K562 (cell line): ENCODE data around the gene SLC2A13. TPM values are rescaled to one million over a fixed set of nuclear protein-coding genes. Genes with fewer than 3 reads are reported as not detected.

Source experiments
- ATAC-seq: fragments of 200-7000 bp; cut with Tn5 transposase; 3 replicates; pipeline ENCODE4 v1.9.1; 2020; ENCODE audit warnings: moderate library complexity
- BruUV-seq: library from RNA; stranded (reverse); fragments of 400-500 nt; replicated peaks from 2 replicates; lab custom pipeline; 2021; lab: Mats Ljungman, UMichigan
- CTCF ChIA-PET: fragments of 300-600 bp; formaldehyde crosslinking; extraction: SDS; loops from one replicate; lab custom pipeline; 2021; ENCODE audit warnings: low intra/inter-chr PET ratio; lab: Yijun Ruan, JAX
- POLR2A ChIA-PET: fragments of 300-600, 350-650 bp; sonication (Branson Sonifier 250); formaldehyde crosslinking; extraction: SDS; loops from one replicate; lab custom pipeline; 2021; ENCODE audit warnings: antibody characterized with exemption, inconsistent platforms; lab: Yijun Ruan, JAX
- DNase-seq, 4 experiments: peaks; one replicate each; pipeline versions ENCODE4 v3.0.0 to v3.0.0-alpha.2; 2011 to 2018; ENCODE audit warnings: low spot score in 3 of 4, mixed read lengths in 3 of 4; ENCODE audit errors: extremely low read depth in 1 of 4
- FAIRE-seq: peaks from 2 replicates; lab custom pipeline; 2011; peaks lifted over from hg19 to GRCh38; lab: Jason Lieb, UNC
- H2AFZ ChIP-seq: 2 replicates; pipeline ENCODE4 v1.6.0; 2011; ENCODE audit warnings: low read depth, low read length, control low read depth, inconsistent platforms
- H3K27ac ChIP-seq: fragments of 200-600 bp; 3 replicates; pipeline ENCODE4 v1.8.0; 2011; ENCODE audit warnings: low read depth, mild to moderate bottlenecking, control low read depth, inconsistent platforms, low read length, moderate library complexity, mixed read lengths; ENCODE audit errors: extremely low read depth
- H3K27me3 ChIP-seq, 2 experiments: fragments of 300-600 bp in 1 of 2; 2 replicates in 1 of 2; 3 replicates in 1 of 2; pipeline versions ENCODE4 v1.6.0 to v1.8.0; 2011; ENCODE audit warnings: inconsistent platforms in 2 of 2, low read length in 2 of 2, mild to moderate bottlenecking in 1 of 2, mixed read lengths in 1 of 2, moderate library complexity in 1 of 2; ENCODE audit not compliant: control insufficient read depth in 2 of 2, insufficient read depth in 2 of 2
- H3K36me3 ChIP-seq: fragments of 300-600 bp; 3 replicates; pipeline ENCODE4 v1.8.0; 2011; ENCODE audit warnings: mild to moderate bottlenecking, low read length, inconsistent platforms; ENCODE audit not compliant: control insufficient read depth, insufficient read depth
- H3K4me1 ChIP-seq, 2 experiments: fragments of 200-600 bp in 1 of 2; replicated peaks in 1 of 2; 2 replicates in 1 of 2; 3 replicates in 1 of 2; pipeline versions ENCODE4 v1.5.1 to v1.8.0; 2011; ENCODE audit warnings: inconsistent platforms in 2 of 2, low read length in 2 of 2, mild to moderate bottlenecking in 1 of 2, mixed read lengths in 1 of 2, moderate library complexity in 1 of 2; ENCODE audit not compliant: control insufficient read depth in 2 of 2, insufficient read depth in 2 of 2
- H3K4me2 ChIP-seq: 2 replicates; pipeline ENCODE4 v1.6.1; 2011; ENCODE audit warnings: low read length, control low read depth, inconsistent platforms, mixed read lengths; ENCODE audit not compliant: insufficient read depth
- H3K4me3 ChIP-seq: fragments of 200-600 bp; sonication (generic), shearing (Covaris generic); 2 replicates; pipeline ENCODE4 v1.5.1; 2016; ENCODE audit warnings: control low read depth, inconsistent platforms
- H3K79me2 ChIP-seq: fragments of 200-600 bp; 3 replicates; pipeline ENCODE4 v1.8.0; 2011; ENCODE audit warnings: low read length, inconsistent platforms; ENCODE audit not compliant: control insufficient read depth, insufficient read depth
- H3K9ac ChIP-seq, 2 experiments: 2 replicates each; pipeline versions ENCODE4 v1.6.0 to v1.6.1; 2011; ENCODE audit warnings: low read depth in 2 of 2, low read length in 2 of 2, control low read depth in 1 of 2, inconsistent platforms in 1 of 2, mild to moderate bottlenecking in 1 of 2, mixed read lengths in 1 of 2; ENCODE audit not compliant: insufficient read depth in 1 of 2
- H3K9me1 ChIP-seq: one replicate; pipeline ENCODE4 v1.6.0; 2011; ENCODE audit warnings: inconsistent platforms, mild to moderate bottlenecking, low read length, moderate library complexity; ENCODE audit not compliant: control insufficient read depth, insufficient read depth
- H3K9me3 ChIP-seq: replicated peaks from 2 replicates; pipeline ENCODE4 v1.5.1; 2011; ENCODE audit warnings: low read depth, low read length, inconsistent platforms; ENCODE audit not compliant: control insufficient read depth, insufficient read depth
- H4K20me1 ChIP-seq: replicated peaks from 2 replicates; pipeline ENCODE4 v1.6.1; 2011; ENCODE audit warnings: low read length, inconsistent platforms, mixed read lengths; ENCODE audit not compliant: control insufficient read depth, insufficient read depth
- CBX3 ChIP-seq, 2 experiments: IDR thresholded peaks; 1 replicate in 1 of 2; 2 replicates in 1 of 2; pipeline ENCODE4 v1.6.1; 2012; ENCODE audit warnings: inconsistent platforms in 2 of 2, low read length in 2 of 2, borderline replicate concordance in 1 of 2, control low read depth in 1 of 2
- DIDO1 ChIP-seq: fragments of 450-650 bp; IDR thresholded peaks from 2 replicates; pipeline ENCODE4 v1.6.1; 2016; ENCODE audit warnings: low read depth, missing biosample characterization, missing genetic modification characterization
- FOXA3 ChIP-seq, 2 experiments: fragments of 450-650 bp in 1 of 2; sonication (generic) in 1 of 2; formaldehyde crosslinking; IDR thresholded peaks in 1 of 2; conservative IDR thresholded peaks in 1 of 2; 2 replicates each; pipeline versions ENCODE4 v1.4.0 to v1.8.0; 2020 to 2022; ENCODE audit warnings: mild to moderate bottlenecking in 2 of 2, missing genetic modification reagents in 1 of 2
- HMG20B ChIP-seq: fragments of 250-450 bp; sonication (Bioruptor Pico); IDR thresholded peaks from 2 replicates; pipeline ENCODE4 v1.5.0; 2021; ENCODE audit warnings: mild to moderate bottlenecking
- NCOA1 ChIP-seq: fragments of 450-650 bp; IDR thresholded peaks from 2 replicates; pipeline ENCODE4 v1.6.1; 2016; ENCODE audit warnings: low read depth
- SMARCC2 ChIP-seq: fragments of 450-650 bp; IDR thresholded peaks from 2 replicates; pipeline ENCODE4 v1.6.1; 2017; ENCODE audit warnings: antibody characterized with exemption, moderate library complexity, mild to moderate bottlenecking, low read depth
- ZNF778 ChIP-seq: fragments of 450-650 bp; formaldehyde crosslinking; IDR thresholded peaks from 2 replicates; pipeline ENCODE4 v1.4.0; 2020; ENCODE audit warnings: mild to moderate bottlenecking, moderate library complexity
- WGBS: fragments of 100-300 bp; shearing (Covaris generic); methylation state at CpG from one replicate; pipeline ENCODE4 v1.1.6; 2016; ENCODE audit warnings: low coverage, mixed read lengths; ENCODE audit not compliant: insufficient coverage; ENCODE audit errors: missing lambda C conversion rate; 5-methylcytosine and 5-hydroxymethylcytosine counted together
- in situ Hi-C: fragments of 300-500 bp; cut with MboI; formaldehyde crosslinking; loops from 4 replicates; pipeline ENCODE4 v1.15.0; 2018; ENCODE audit warnings: inconsistent platforms, mixed read lengths
- intact Hi-C: fragments of 100-400 bp; cut with micrococcal nuclease; formaldehyde crosslinking; loops from 2 replicates; pipeline ENCODE4 v1.14.2; 2022
- polyA plus RNA-seq, 8 experiments: library from polyadenylated mRNA; depleted of rRNA in 4 of 8; stranded (reverse) in 5 of 8; unstranded in 3 of 8; fragments of >200 nt; fragmentation: Nextera tagmentation in 2 of 8; fragmentation: Illumina TruSeq in 1 of 8; extraction: Ambion mirVana in 2 of 8; extraction: Trizol in 1 of 8; gene quantifications; 2 replicates each; pipeline versions ENCODE4 v1.2.1 to v1.2.3, GENCODE V29; 2011 to 2014; ENCODE audit warnings: inconsistent platforms in 1 of 8, missing spikeins in 1 of 8
- total RNA-seq, 7 experiments: library from RNA; depleted of rRNA in 6 of 7; stranded (reverse); fragments of >200 nt in 6 of 7; fragmentation: Illumina TruSeq in 2 of 7; extraction: Trizol in 2 of 7; gene quantifications; 2 replicates each; pipeline versions ENCODE4 v1.2.1 to v1.2.3, GENCODE V29; 2011 to 2021; ENCODE audit warnings: low replicate concordance in 1 of 7

The SLC2A13 gene
- total and polyA plus RNA-seq, 9 of the 15 experiments (the other 6 are each of a cell fraction or from before 2014, with no cell fraction given), result 1.7 to 12.4 (median 9.0) TPM

- WGBS, result 52% methylated on average over 3 of the region's 3 CpGs
- intact Hi-C loops, result no loop called here
- POLR2A ChIA-PET, result no interaction called here
- H3K4me1 ChIP-seq, result no peaks in the 10 kb centered on the region; a peak in 1 of 5 replicates
- DNase-seq (no peak), FAIRE-seq (no peak), ATAC-seq (no peak)
- H3K4me2 ChIP-seq, result no peak overlapping the region
- no peak overlapping the region for H3K9ac ChIP-seq
- CTCF ChIA-PET, result no interaction called here
- no peaks in the 10 kb centered on the region for H3K36me3 ChIP-seq
- BruUV-seq, result no TSS peak
- H3K4me3 ChIP-seq, result no peak overlapping the region
- in situ Hi-C loops, result loop anchor here (10.0 kb wide), 1 partner anchor 92 kb away; the partner anchor contains the start of gene SLC2A13
- no peaks in the 10 kb centered on the region for H4K20me1 ChIP-seq
- no peak overlapping the region for H3K27ac ChIP-seq
- H3K79me2 ChIP-seq, result no peaks in the 10 kb centered on the region
- no peaks in the 10 kb centered on the region for H3K27me3 ChIP-seq
- H3K9me3 ChIP-seq, result no peaks in the 10 kb centered on the region
- H3K9me1 ChIP-seq, result no peaks in the 10 kb centered on the region
- no peak for TF ChIP-seq DIDO1 (tag)
- TF ChIP-seq ZNF778, result no peak
- no peak for TF ChIP-seq NCOA1
- TF ChIP-seq HMG20B (CRISPR knock-in tag), result no peak
- no peak for TF ChIP-seq CBX3 (IDR thresholded peaks at IDR 0.05; ENCODE audit: borderline replicate concordance in 1 of 2, low read length in 2 of 2)
- TF ChIP-seq SMARCC2, result no peak
- no peak for TF ChIP-seq FOXA3 (CRISPR knock-in tag; conservative IDR thresholded peaks at IDR 0.05 in 1 of 2, IDR thresholded peaks at IDR 0.05 in 1 of 2)
- no peak overlapping the region for H2AFZ ChIP-seq
These were observed 93.2 kb downstream of the SLC2A13 start for GRCh38 chr12:40012711-40013110.
